GM12878 (cell line): ENCODE results near the gene HAUS6. TPM values are rescaled to one million over a fixed set of nuclear protein-coding genes. Genes with fewer than 3 reads are reported as not detected.

Experiments
- ATF2 ChIP-seq: IDR thresholded peaks from 2 replicates; pipeline ENCODE4 v1.6.1; 2012; ENCODE audit warnings: low read length, inconsistent platforms
- ATF7 ChIP-seq: fragments of 450-650 bp; IDR thresholded peaks from 2 replicates; pipeline ENCODE4 v1.6.1; 2016; ENCODE audit warnings: low read depth, mild to moderate bottlenecking
- CEBPZ ChIP-seq: fragments of 150-350 bp; IDR thresholded peaks from 2 replicates; pipeline ENCODE4 v1.6.1; 2016; ENCODE audit warnings: low read depth, low read length
- CREB1 ChIP-seq: IDR thresholded peaks from 2 replicates; pipeline ENCODE4 v1.6.1; 2012; ENCODE audit warnings: low read depth, mild to moderate bottlenecking, inconsistent platforms
- JUND ChIP-seq: IDR thresholded peaks from 2 replicates; pipeline ENCODE4 v1.6.1; 2012; ENCODE audit warnings: low read depth, mild to moderate bottlenecking, low read length, improper control_type of control experiment, moderate library complexity
- MTA3 ChIP-seq: IDR thresholded peaks from 2 replicates; pipeline ENCODE4 v1.6.1; 2012; ENCODE audit warnings: low read length, inconsistent platforms, borderline replicate concordance
- MYC ChIP-seq: IDR thresholded peaks from 2 replicates; pipeline ENCODE4 v1.6.1; 2011; ENCODE audit warnings: mild to moderate bottlenecking, low read length, moderate library complexity, inconsistent platforms; ENCODE audit not compliant: insufficient read depth, insufficient replicate concordance, insufficient read length, severe bottlenecking
- NFIC ChIP-seq: IDR thresholded peaks from 2 replicates; pipeline ENCODE4 v1.6.1; 2012; ENCODE audit warnings: low read depth, mild to moderate bottlenecking, inconsistent platforms, low read length, moderate library complexity
- PAX5 ChIP-seq: IDR thresholded peaks from 2 replicates; pipeline ENCODE4 v1.6.1; 2011; ENCODE audit warnings: low read depth, low read length, borderline replicate concordance
- PBX3 ChIP-seq: IDR thresholded peaks from 2 replicates; pipeline ENCODE4 v1.6.1; 2011; ENCODE audit warnings: mild to moderate bottlenecking, low read depth, low read length, moderate library complexity; ENCODE audit not compliant: insufficient replicate concordance
- PML ChIP-seq: IDR thresholded peaks from 2 replicates; pipeline ENCODE4 v1.6.1; 2012; ENCODE audit warnings: low read length, inconsistent platforms
- POLR2A ChIP-seq: IDR thresholded peaks from 2 replicates; pipeline ENCODE4 v1.6.1; 2011; ENCODE audit warnings: low read depth, mild to moderate bottlenecking, low read length
- RAD21 ChIP-seq: IDR thresholded peaks from 2 replicates; pipeline ENCODE4 v1.6.1; 2011; ENCODE audit warnings: mild to moderate bottlenecking, low read depth, low read length, moderate library complexity; ENCODE audit not compliant: insufficient read depth
- SMARCA5 ChIP-seq: fragments of 450-650 bp; IDR thresholded peaks from 2 replicates; pipeline ENCODE4 v1.6.1; 2017; ENCODE audit warnings: mild to moderate bottlenecking
- STAT1 ChIP-seq: fragments of 450-650 bp; conservative IDR thresholded peaks from 2 replicates; pipeline ENCODE4 v1.6.1; 2014; ENCODE audit warnings: antibody characterized with exemption, mild to moderate bottlenecking
- ZBTB11 ChIP-seq: fragments of 450-650 bp; formaldehyde crosslinking; IDR thresholded peaks from 2 replicates; pipeline ENCODE4 v1.5.0; 2022; ENCODE audit warnings: mild to moderate bottlenecking, missing genetic modification characterization
- ZNF384 ChIP-seq: IDR thresholded peaks from 2 replicates; pipeline ENCODE4 v1.6.1; 2012; ENCODE audit warnings: low read depth, mild to moderate bottlenecking, low read length, improper control_type of control experiment, borderline replicate concordance
- polyA plus RNA-seq, 11 experiments: library from polyadenylated mRNA; depleted of rRNA in 4 of 11; unstranded in 6 of 11; stranded (reverse) in 5 of 11; fragments of >200 nt; fragmentation: Nextera tagmentation in 4 of 11; fragmentation: Illumina TruSeq in 1 of 11; extraction: Ambion mirVana in 4 of 11; extraction: Trizol in 1 of 11; gene quantifications; 1 replicate in 1 of 11; 2 replicates in 10 of 11; pipeline versions ENCODE4 v1.2.1 to v1.2.3, GENCODE V29; 2011 to 2016; ENCODE audit warnings: inconsistent platforms in 2 of 11, missing spikeins in 2 of 11, low read depth in 1 of 11
- total RNA-seq, 4 experiments: library from RNA; depleted of rRNA in 3 of 4; stranded (reverse); fragments of >200 nt in 3 of 4; fragmentation: Illumina TruSeq in 1 of 4; extraction: Trizol in 1 of 4; gene quantifications; 2 replicates each; pipeline versions ENCODE4 v1.2.1 to v1.2.3, GENCODE V29; 2013 to 2021

Gene HAUS6
- total and polyA plus RNA-seq, 10 of the 15 experiments (the other 5 are each of a cell fraction or from before 2014, with no cell fraction given) = 7.1 to 26.8 (median 16.0) TPM

GRCh38 chr9:19048966-19049916 lies 53.5 kb downstream of the HAUS6 start, which contains the start of gene RRAGA (continued):
- no peak for TF ChIP-seq PBX3
- TF ChIP-seq ZBTB11 (CRISPR knock-in tag) = no peak
- TF ChIP-seq PAX5 = peak; percentile 41; the same call in 1 of the 2 replicates
- TF ChIP-seq ZNF384 = no peak
- peak; percentile 57; the same call in 1 of the 2 replicates for TF ChIP-seq CREB1
- TF ChIP-seq MTA3 = no peak
- TF ChIP-seq STAT1 = no peak
- TF ChIP-seq ATF7 = peak; percentile 55
- TF ChIP-seq POLR2A = peak; percentile 95
- no peak for TF ChIP-seq JUND
- no peak for TF ChIP-seq CEBPZ
- TF ChIP-seq RAD21 = peak; percentile 36; the same call in 1 of the 2 replicates
- peak; percentile 73 for TF ChIP-seq SMARCA5
- peak; percentile 62; the same call in 1 of the 2 replicates for TF ChIP-seq ATF2
- no peak for TF ChIP-seq MYC
- no peak for TF ChIP-seq NFIC
- TF ChIP-seq PML = peak; percentile 85
